Parathyroid adenoma (tissue), 2 donors: Measurements from ENCODE around the gene IZUMO1.

Experiments used
- H2AFZ ChIP-seq: fragments of 300-600 bp; sonication (generic); one replicate; pipeline ENCODE4 v1.7.0; 2017; ENCODE audit warnings: antibody characterized with exemption, mild to moderate bottlenecking
- H3K27ac ChIP-seq: fragments of 300-600 bp; sonication (generic); one replicate; pipeline ENCODE4 v1.7.0; 2017
- H3K27me3 ChIP-seq: fragments of 300-600 bp; sonication (generic); one replicate; pipeline ENCODE4 v1.7.0; 2017; ENCODE audit warnings: low read length; ENCODE audit not compliant: control insufficient read depth, insufficient read depth
- H3K36me3 ChIP-seq: fragments of 300-600 bp; sonication (generic); one replicate; pipeline ENCODE4 v1.7.0; 2017; ENCODE audit warnings: low read length; ENCODE audit not compliant: control insufficient read depth, insufficient read depth
- H3K4me1 ChIP-seq: fragments of 300-600 bp; sonication (generic); one replicate; pipeline ENCODE4 v1.7.0; 2017; ENCODE audit warnings: control low read depth
- H3K4me2 ChIP-seq: fragments of 300-600 bp; sonication (generic); one replicate; pipeline ENCODE4 v1.7.0; 2017; ENCODE audit warnings: low read length
- H3K4me3 ChIP-seq: fragments of 300-600 bp; sonication (generic); one replicate; pipeline ENCODE4 v1.7.0; 2017; ENCODE audit warnings: low read depth, low read length
- H3K79me2 ChIP-seq: fragments of 300-600 bp; sonication (generic); one replicate; pipeline ENCODE4 v1.7.0; 2017; ENCODE audit warnings: control low read depth
- H3K9ac ChIP-seq: fragments of 300-600 bp; sonication (generic); one replicate; pipeline ENCODE4 v1.7.0; 2017; ENCODE audit warnings: mild to moderate bottlenecking
- H3K9me3 ChIP-seq: fragments of 300-600 bp; sonication (generic); one replicate; pipeline ENCODE4 v1.7.0; 2017; ENCODE audit warnings: low read length; ENCODE audit not compliant: control insufficient read depth
- CTCF ChIP-seq: fragments of 300-600 bp; sonication (generic); IDR thresholded peaks from one replicate; pipeline ENCODE4 v1.7.0; 2017; ENCODE audit warnings: antibody characterized with exemption, mild to moderate bottlenecking
- donor health status: primary hyperparathyroidism.

IZUMO1 gene

GRCh38 chr19:48746738-48747575 lies at the start of gene IZUMO1:
Gene IZUMO1 (minus strand): TSS chr19:48746909. CDS start chr19:48745859, 1,050 bp downstream.
- Histone ChIP-seq H3K4me2 (peak within 1 kb of the TSS; percentile 38), H3K36me3 (no peaks in the 10 kb centered on the region), H3K27me3 (no peaks in the 10 kb centered on the region), H3K79me2 (peaks cover 3% of the 10 kb centered on the region), H2AFZ (peak within 1 kb of the TSS; percentile 25), H3K4me3 (peak within 1 kb of the TSS; percentile 14), H3K9ac (no peak within 1 kb of the TSS), H3K4me1 (peaks cover 4% of the 10 kb centered on the region), H3K27ac (peak within 1 kb of the TSS; percentile 72), H3K9me3 (no peaks in the 10 kb centered on the region)
- no peak for TF ChIP-seq CTCF

- no peak for TF ChIP-seq CTCF
- Histone ChIP-seq H3K9me3 (no peaks in the 10 kb centered on the region), H2AFZ (peak overlapping the region; percentile 72), H3K27ac (peak overlapping the region; percentile 78), H3K4me2 (peak overlapping the region; percentile 13), H3K36me3 (no peaks in the 10 kb centered on the region), H3K27me3 (no peaks in the 10 kb centered on the region), H3K79me2 (no peaks in the 10 kb centered on the region), H3K4me3 (peak overlapping the region; percentile 44), H3K4me1 (peaks cover 13% of the 10 kb centered on the region), H3K9ac (no peak overlapping the region)
Observed at GRCh38 chr19:48795685-48796070, 49.0 kb upstream of the IZUMO1 start.

GRCh38 chr19:48795055-48795684 lies 48.5 kb upstream of the IZUMO1 start:
- TF ChIP-seq CTCF: peak; percentile 99
- Histone ChIP-seq H3K4me3 (peak overlapping the region; percentile 44), H3K9ac (no peak overlapping the region), H3K27ac (peak overlapping the region; percentile 78), H3K36me3 (no peaks in the 10 kb centered on the region), H3K4me2 (peak overlapping the region; percentile 72), H3K27me3 (no peaks in the 10 kb centered on the region), H2AFZ (peak overlapping the region; percentile 72), H3K4me1 (peaks cover 13% of the 10 kb centered on the region), H3K79me2 (no peaks in the 10 kb centered on the region), H3K9me3 (no peaks in the 10 kb centered on the region)

GRCh38 chr19:48794291-48794690 lies 47.6 kb upstream of the IZUMO1 start:
- H3K4me1 ChIP-seq: peaks cover 13% of the 10 kb centered on the region
- no peaks in the 10 kb centered on the region for H3K9me3 ChIP-seq
- H3K27me3 ChIP-seq: no peaks in the 10 kb centered on the region
- no peaks in the 10 kb centered on the region for H3K79me2 ChIP-seq
- H3K36me3 ChIP-seq: no peaks in the 10 kb centered on the region
- no peak overlapping the region for H3K4me3 ChIP-seq
- peak overlapping the region; percentile 72 for H2AFZ ChIP-seq
- peak overlapping the region; percentile 78 for H3K27ac ChIP-seq
- no peak overlapping the region for H3K4me2 ChIP-seq
- no peak overlapping the region for H3K9ac ChIP-seq
- no peak for TF ChIP-seq CTCF
